ENCODE data around the gene DIPK1A.

The DIPK1A gene

DNA sequence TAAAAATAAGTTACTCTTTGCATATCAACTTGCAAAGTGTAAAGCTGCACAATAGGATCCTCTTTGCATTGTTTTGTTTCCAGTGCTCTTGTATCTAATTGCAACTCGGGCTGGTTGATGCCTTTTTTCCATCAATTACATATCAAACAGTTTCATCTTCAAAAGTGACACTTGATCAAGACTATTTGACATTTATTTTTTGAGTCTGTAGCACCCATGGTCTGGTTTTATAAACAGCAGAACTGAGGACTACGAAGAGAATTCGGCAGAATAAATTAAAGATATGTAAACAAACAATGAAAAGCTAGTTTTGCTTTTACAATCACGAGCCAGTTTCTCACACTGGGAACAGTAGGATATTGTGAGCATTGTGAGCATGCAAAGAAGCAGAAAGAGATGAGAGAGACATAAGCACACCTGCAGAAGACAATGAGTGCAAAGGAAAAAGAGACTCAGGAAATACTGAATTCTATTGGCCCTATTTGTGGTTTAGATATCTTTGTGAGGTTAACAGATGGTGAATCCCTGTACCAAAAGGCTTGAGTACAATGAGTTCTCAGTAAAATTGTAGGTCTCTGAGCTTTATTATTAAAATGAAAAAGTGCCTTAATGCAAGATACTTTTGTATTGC lies 84.1 kb downstream of the DIPK1A start:
- Histone ChIP-seq H3K27ac (no peak overlapping the region), H3K4me3 (ENCODE audit: low read depth, low read length) (no peak overlapping the region), H3K9me3 (ENCODE audit: severe bottlenecking) (peaks cover 3% of the 10 kb centered on the region)

DNA sequence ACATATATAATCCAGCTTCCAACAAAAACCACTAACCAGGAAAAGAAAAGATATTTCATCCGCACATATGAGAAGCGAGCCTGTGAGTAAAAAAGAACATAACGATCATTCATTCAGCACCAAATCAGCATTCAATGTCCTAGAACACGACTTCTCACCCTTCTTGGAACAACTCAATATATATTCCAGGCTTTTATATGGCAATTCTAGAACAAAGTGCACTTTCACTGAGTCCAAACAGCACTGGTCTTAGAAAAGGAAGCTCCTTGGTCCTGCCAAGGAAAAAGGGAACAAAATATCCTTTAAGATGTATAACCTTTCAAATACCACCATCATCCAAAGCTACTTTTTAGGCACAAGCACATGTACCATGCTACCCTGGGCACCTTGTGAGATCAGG lies 84.9 kb downstream of the DIPK1A start:
- Histone ChIP-seq H3K27me3 (ENCODE audit: insufficient read depth, low read depth, severe bottlenecking) (no peaks in the 10 kb centered on the region), H3K27ac (no peak overlapping the region), H3K4me3 (ENCODE audit: low read depth, low read length) (no peak overlapping the region), H3K36me3 (no peaks in the 10 kb centered on the region), H3K9me3 (ENCODE audit: severe bottlenecking) (peaks cover 3% of the 10 kb centered on the region)
- DNase-seq: no peak
- TF ChIP-seq, protein P1, sequence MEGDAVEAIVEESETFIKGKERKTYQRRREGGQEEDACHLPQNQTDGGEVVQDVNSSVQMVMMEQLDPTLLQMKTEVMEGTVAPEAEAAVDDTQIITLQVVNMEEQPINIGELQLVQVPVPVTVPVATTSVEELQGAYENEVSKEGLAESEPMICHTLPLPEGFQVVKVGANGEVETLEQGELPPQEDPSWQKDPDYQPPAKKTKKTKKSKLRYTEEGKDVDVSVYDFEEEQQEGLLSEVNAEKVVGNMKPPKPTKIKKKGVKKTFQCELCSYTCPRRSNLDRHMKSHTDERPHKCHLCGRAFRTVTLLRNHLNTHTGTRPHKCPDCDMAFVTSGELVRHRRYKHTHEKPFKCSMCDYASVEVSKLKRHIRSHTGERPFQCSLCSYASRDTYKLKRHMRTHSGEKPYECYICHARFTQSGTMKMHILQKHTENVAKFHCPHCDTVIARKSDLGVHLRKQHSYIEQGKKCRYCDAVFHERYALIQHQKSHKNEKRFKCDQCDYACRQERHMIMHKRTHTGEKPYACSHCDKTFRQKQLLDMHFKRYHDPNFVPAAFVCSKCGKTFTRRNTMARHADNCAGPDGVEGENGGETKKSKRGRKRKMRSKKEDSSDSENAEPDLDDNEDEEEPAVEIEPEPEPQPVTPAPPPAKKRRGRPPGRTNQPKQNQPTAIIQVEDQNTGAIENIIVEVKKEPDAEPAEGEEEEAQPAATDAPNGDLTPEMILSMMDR (IDR thresholded peaks at IDR 0.05; ENCODE audit: low read depth, low read length): no peak

More for the DNA sequence above, 84.1 kb downstream of the DIPK1A start:
- DNase-seq: no peak
- TF ChIP-seq, protein P1 (IDR thresholded peaks at IDR 0.05; ENCODE audit: low read depth, low read length): no peak
- Histone ChIP-seq H3K27me3 (ENCODE audit: insufficient read depth, low read depth, severe bottlenecking) (no peaks in the 10 kb centered on the region), H3K36me3 (no peaks in the 10 kb centered on the region)

DNA sequence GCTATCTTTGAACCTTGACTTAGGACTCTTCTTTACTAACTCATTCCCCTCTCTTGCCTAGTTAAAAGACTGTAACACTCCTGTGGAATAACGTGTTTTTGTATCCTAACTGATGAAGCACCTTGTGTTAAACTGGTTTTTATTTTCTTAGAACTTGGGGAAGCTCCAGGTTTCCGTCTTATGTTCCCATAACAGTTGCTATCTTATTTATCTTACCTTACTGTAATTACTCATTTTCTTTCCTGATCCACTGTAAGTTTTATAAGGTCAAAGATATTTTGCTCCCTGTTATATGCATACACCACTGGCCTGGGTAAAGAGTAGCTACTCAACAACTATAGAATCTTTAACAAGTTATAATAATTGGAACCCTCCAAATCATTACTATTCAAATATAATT lies 86.3 kb downstream of the DIPK1A start:
- H3K27me3 ChIP-seq (ENCODE audit: insufficient read depth, low read depth, severe bottlenecking): no peaks in the 10 kb centered on the region

DNA sequence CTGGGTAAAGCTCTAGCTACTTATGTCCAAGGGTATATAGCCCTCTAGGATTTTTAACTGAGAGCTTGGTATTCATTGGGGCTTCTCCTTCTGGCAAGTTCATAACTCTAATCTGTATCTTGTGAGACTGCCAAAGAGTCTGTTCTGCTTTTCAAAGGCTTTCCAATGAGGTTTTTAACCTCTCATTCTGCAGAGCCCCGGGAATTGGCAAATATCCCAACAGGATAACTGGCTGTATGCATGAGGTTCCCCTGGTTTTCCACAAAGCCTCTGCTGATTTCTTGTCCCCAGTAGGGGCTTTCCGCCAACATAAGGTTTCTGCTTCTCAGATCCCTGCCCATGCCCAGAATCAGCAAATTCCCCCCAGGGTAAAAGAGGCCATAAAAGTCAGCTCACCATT lies 88.5 kb downstream of the DIPK1A start:
- H3K9me3 ChIP-seq (ENCODE audit: severe bottlenecking): peaks cover 3% of the 10 kb centered on the region
- H3K27me3 ChIP-seq (ENCODE audit: insufficient read depth, low read depth, severe bottlenecking): no peaks in the 10 kb centered on the region
- no peak overlapping the region for H3K27ac ChIP-seq
- H3K36me3 ChIP-seq: no peaks in the 10 kb centered on the region
- TF ChIP-seq, protein P1 (IDR thresholded peaks at IDR 0.05; ENCODE audit: low read depth, low read length): no peak
- H3K4me3 ChIP-seq (ENCODE audit: low read depth, low read length): no peak overlapping the region
- DNase-seq: no peak

More for the DNA sequence above, 86.3 kb downstream of the DIPK1A start:
- Histone ChIP-seq H3K9me3 (ENCODE audit: severe bottlenecking) (peaks cover 3% of the 10 kb centered on the region), H3K27ac (no peak overlapping the region), H3K4me3 (ENCODE audit: low read depth, low read length) (no peak overlapping the region), H3K36me3 (no peaks in the 10 kb centered on the region)
- no peak for DNase-seq
- TF ChIP-seq, protein P1 (IDR thresholded peaks at IDR 0.05; ENCODE audit: low read depth, low read length): no peak

DNA sequence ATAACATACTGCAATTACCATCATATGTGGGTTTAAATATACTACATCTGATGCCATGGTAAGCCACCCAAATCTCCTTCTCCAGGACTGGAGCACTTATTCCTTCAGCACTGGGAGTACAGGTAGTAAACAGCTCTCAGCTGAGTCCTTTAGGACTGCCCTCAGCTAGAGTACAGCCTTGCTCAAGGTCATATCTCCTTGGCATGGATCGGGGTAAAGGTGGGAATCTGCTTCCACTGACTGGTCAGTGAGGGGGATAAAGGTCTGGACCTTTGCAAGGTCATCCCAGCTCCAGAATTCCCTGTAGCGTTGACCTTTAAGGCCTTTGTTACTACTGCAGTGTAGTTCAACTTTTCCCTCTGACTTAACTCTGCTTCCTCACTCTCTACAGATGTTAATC lies 90.7 kb downstream of the DIPK1A start:
- no peak for DNase-seq
- no peak overlapping the region for H3K4me3 ChIP-seq (ENCODE audit: low read depth, low read length)
- TF ChIP-seq, protein P1 (IDR thresholded peaks at IDR 0.05; ENCODE audit: low read depth, low read length): no peak
- H3K27me3 ChIP-seq (ENCODE audit: insufficient read depth, low read depth, severe bottlenecking): no peaks in the 10 kb centered on the region
- no peaks in the 10 kb centered on the region for H3K36me3 ChIP-seq
- peaks cover 3% of the 10 kb centered on the region for H3K9me3 ChIP-seq (ENCODE audit: severe bottlenecking)
- no peak overlapping the region for H3K27ac ChIP-seq

DNA sequence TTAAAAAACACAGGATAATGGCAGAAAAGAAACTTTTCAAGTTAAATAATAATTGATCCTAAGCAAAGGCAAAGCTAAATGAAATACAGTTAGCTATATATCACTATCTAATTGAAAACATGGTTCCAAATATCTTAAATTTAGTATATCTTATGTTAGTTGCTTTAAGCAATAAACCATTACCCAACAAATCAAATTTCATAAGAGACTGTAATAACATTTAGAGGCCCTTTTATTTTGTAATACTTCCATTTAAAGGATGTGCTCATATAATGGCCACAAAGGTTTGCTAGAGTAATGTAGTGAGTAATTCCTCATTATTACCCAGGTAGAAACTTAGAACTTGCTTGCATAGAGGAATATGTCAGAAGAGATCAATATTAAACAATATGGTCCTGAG lies 97.1 kb downstream of the DIPK1A start:
- no peaks in the 10 kb centered on the region for H3K36me3 ChIP-seq
- DNase-seq: no peak
- TF ChIP-seq, protein P1 (IDR thresholded peaks at IDR 0.05; ENCODE audit: low read depth, low read length): no peak
- no peaks in the 10 kb centered on the region for H3K9me3 ChIP-seq (ENCODE audit: severe bottlenecking)
- no peak overlapping the region for H3K4me3 ChIP-seq (ENCODE audit: low read depth, low read length)
- H3K27ac ChIP-seq: no peak overlapping the region
- no peaks in the 10 kb centered on the region for H3K27me3 ChIP-seq (ENCODE audit: insufficient read depth, low read depth, severe bottlenecking)
